Stimulated activated CD8-positive, alpha-beta memory T cell treated with anti-CD3 and anti-CD28 coated beads, Interleukin-7, amount 100 ng/mL, for 24 hours (primary cell): ENCODE data around the gene BCL2L11.
A peak's percentile ranks its signal among the peaks of the same experiment; 100 is the strongest.

Experiments used
- DNase-seq: peaks from one replicate; pipeline ENCODE4 v3.0.0-alpha.2; 2020; ENCODE audit warnings: low read depth

The BCL2L11 gene

GRCh38 chr2:111168528-111169239 lies 48.0 kb downstream of the BCL2L11 start:
- DNase-seq = peak; percentile 45

- no peak for DNase-seq
Measured at GRCh38 chr2:111169268-111169667, 48.6 kb downstream of the BCL2L11 start.

GRCh38 chr2:111169924-111170323 lies 49.2 kb downstream of the BCL2L11 start:
- no peak for DNase-seq

GRCh38 chr2:111171337-111171930 lies 50.7 kb downstream of the BCL2L11 start:
- no peak for DNase-seq

GRCh38 chr2:111172666-111173065 lies 52.0 kb downstream of the BCL2L11 start:
- no peak for DNase-seq

- no peak for DNase-seq
Measured at GRCh38 chr2:111173338-111173737, 52.6 kb downstream of the BCL2L11 start.

GRCh38 chr2:111173856-111174255 lies 53.1 kb downstream of the BCL2L11 start:
- DNase-seq = no peak

- DNase-seq = no peak
Measured at GRCh38 chr2:111175615-111176014, 54.9 kb downstream of the BCL2L11 start.

GRCh38 chr2:111176388-111176787 lies 55.7 kb downstream of the BCL2L11 start:
- no peak for DNase-seq

GRCh38 chr2:111176867-111177266 lies 56.2 kb downstream of the BCL2L11 start:
- no peak for DNase-seq

- DNase-seq = no peak
Measured at GRCh38 chr2:111178296-111178695, 57.6 kb downstream of the BCL2L11 start.

GRCh38 chr2:111178730-111179405 lies 58.2 kb downstream of the BCL2L11 start:
- no peak for DNase-seq

- DNase-seq = no peak
Measured at GRCh38 chr2:111182121-111182520, 61.4 kb downstream of the BCL2L11 start.

- DNase-seq = no peak
Measured at GRCh38 chr2:111182740-111183139, 62.0 kb downstream of the BCL2L11 start.

GRCh38 chr2:111184725-111185310 lies 64.1 kb downstream of the BCL2L11 start:
- DNase-seq = no peak

GRCh38 chr2:111185361-111186022 lies 64.8 kb downstream of the BCL2L11 start:
- DNase-seq = no peak

GRCh38 chr2:111186121-111186715 lies 65.5 kb downstream of the BCL2L11 start:
- DNase-seq = no peak

- DNase-seq = no peak
Measured at GRCh38 chr2:111186933-111187332, 66.2 kb downstream of the BCL2L11 start.

GRCh38 chr2:111188681-111189080 lies 68.0 kb downstream of the BCL2L11 start:
- no peak for DNase-seq

- no peak for DNase-seq
Measured at GRCh38 chr2:111189106-111189505, 68.4 kb downstream of the BCL2L11 start.

GRCh38 chr2:111190816-111191540 lies 70.3 kb downstream of the BCL2L11 start:
- no peak for DNase-seq
